Measurements from ENCODE around the gene AP5B1. TPM values are rescaled to one million over a fixed set of nuclear protein-coding genes. Genes with fewer than 3 reads are reported as not detected.

AP5B1 gene
- total RNA-seq, 1 donor from 2014 or later: 19.3 TPM

DNA sequence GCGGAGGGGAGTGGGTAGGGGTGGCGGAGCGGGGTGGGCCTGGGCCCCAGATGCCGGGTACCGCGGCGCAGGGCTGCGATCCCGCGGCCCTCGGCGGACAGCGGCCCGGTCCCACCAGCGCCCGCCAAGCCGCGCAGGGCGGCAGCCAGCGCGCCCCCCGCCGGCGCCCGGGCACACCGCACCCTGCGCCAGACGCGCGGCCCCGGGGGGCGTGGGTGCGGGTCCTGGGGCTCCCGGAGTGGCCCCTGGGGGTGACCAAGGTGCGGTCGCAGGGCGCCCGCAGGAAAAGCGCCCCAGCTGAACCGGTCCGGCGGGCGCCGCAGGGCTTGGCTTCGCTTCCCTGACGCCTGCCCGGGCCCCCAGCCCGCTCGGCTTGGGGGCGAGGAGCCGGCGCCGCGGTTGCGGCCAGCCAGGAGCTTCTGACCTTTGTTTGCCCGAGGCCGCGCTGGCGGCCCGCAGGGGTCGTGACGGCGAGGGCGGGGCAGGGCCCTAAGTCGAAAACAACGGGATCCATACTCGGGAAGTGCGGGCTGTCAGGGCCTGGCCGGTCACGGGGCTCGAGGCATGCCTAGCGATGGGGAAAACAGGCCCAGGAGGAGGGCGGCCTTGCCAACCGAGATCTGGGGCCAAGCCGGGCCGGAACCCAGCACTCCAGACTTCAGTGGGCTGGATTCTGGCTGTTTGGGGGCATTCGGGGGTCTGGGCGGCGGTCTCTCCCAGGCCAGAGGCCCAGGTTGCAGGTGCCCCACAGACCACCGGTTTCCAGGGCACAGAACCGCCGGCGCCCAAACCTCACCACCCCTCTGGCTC is 581 bp upstream of the AP5B1 start:
- Mint-ChIP-seq H3K9me3 (ENCODE audit: low read depth) (no peaks in the 10 kb centered on the region), H3K27me3 (peaks cover 27% of the 10 kb centered on the region), H3K4me1 (ENCODE audit: low read depth) (peaks cover 8% of the 10 kb centered on the region), H3K4me3 (ENCODE audit: low read depth) (peak overlapping the region; percentile 29), H3K36me3 (ENCODE audit: insufficient read depth) (no peaks in the 10 kb centered on the region), H3K27ac (no peak overlapping the region)
- peak; percentile 49 for DNase-seq (ENCODE audit: low spot score, unreplicated experiment)
- TF ChIP-seq CTCF (IDR thresholded peaks at IDR 0.05; ENCODE audit: unreplicated experiment): peak; percentile 47

- Mint-ChIP-seq H3K27me3 (peaks cover 18% of the 10 kb centered on the region), H3K27ac (peak overlapping the region; percentile 95)
Observed at GRCh38 chr11:65779919-65780769, 632 bp downstream of the AP5B1 start.

DNA sequence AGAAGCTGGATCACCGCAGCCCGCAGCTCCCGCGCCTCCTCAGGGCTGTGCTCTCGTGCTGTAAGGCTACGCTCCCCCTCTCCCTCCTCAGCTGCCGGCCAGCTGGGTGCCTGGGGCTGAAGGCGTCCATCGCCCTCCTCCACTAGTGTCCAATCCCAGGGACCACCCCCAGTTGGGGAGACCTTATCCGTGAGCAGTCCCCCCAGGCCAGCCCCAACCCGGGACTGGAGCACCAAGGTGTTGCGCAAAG is 1.2 kb downstream of the AP5B1 start:
- Mint-ChIP-seq H3K4me3 (ENCODE audit: low read depth) (peak overlapping the region; percentile 88), H3K4me1 (ENCODE audit: low read depth) (peaks cover 6% of the 10 kb centered on the region), H3K27ac (peak overlapping the region; percentile 95), H3K36me3 (ENCODE audit: insufficient read depth) (no peaks in the 10 kb centered on the region), H3K9me3 (ENCODE audit: low read depth) (no peaks in the 10 kb centered on the region), H3K27me3 (peaks cover 14% of the 10 kb centered on the region)
- DNase-seq (ENCODE audit: low spot score, unreplicated experiment): no peak
- no peak for TF ChIP-seq CTCF (IDR thresholded peaks at IDR 0.05; ENCODE audit: unreplicated experiment)

More at GRCh38 chr11:65779919-65780769, 632 bp downstream of the AP5B1 start:
- peak overlapping the region; percentile 88 for H3K4me3 Mint-ChIP-seq (ENCODE audit: low read depth)
- H3K9me3 Mint-ChIP-seq (ENCODE audit: low read depth): no peaks in the 10 kb centered on the region
- DNase-seq (ENCODE audit: low spot score, unreplicated experiment): peak; percentile 82
- no peaks in the 10 kb centered on the region for H3K36me3 Mint-ChIP-seq (ENCODE audit: insufficient read depth)
- TF ChIP-seq CTCF (IDR thresholded peaks at IDR 0.05; ENCODE audit: unreplicated experiment): peak; percentile 97
- peaks cover 6% of the 10 kb centered on the region for H3K4me1 Mint-ChIP-seq (ENCODE audit: low read depth)

DNA sequence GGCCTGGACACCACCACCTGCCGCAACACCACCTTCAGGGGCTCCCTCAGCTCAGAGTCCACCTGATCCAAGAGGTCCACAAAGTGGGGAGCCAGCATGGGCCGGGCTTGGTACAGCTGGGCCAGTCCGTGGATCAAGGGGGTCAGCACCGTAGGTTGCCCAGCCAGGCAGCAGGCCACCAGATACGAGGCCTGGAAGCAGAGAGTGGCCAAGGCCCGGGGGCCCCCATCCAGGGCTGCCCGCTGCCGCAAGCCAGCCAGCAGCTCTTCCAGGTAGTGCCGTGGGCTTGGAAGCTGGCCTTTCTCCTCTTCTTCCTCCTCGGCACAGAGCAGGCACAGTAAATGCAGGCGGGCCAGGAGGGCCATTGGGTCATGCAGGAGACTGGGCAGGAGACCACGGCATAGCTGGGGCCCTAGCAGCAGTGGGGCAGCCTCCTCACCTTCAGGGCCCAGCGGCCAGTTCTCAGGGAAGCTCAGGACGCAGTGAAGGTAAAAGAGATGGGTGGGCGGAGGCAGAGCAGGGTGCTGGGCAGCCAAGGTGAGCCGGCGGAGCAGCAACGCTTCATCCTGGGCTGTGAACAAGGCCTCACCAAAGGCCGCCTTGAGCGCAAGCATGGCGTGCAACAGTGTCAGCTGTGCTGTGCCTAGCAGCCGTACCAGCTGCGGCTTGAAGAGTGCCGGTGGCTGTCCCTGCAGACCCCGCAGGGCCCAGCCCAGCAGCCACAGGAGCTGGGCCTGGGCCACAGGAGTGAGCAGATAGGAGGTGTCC is 1.7 kb downstream of the AP5B1 start:
- no peaks in the 10 kb centered on the region for H3K9me3 Mint-ChIP-seq (ENCODE audit: low read depth)
- peaks cover 10% of the 10 kb centered on the region for H3K27me3 Mint-ChIP-seq
- peaks cover 4% of the 10 kb centered on the region for H3K4me1 Mint-ChIP-seq (ENCODE audit: low read depth)
- TF ChIP-seq CTCF (IDR thresholded peaks at IDR 0.05; ENCODE audit: unreplicated experiment): no peak
- H3K4me3 Mint-ChIP-seq (ENCODE audit: low read depth): peak overlapping the region; percentile 60
- no peaks in the 10 kb centered on the region for H3K36me3 Mint-ChIP-seq (ENCODE audit: insufficient read depth)
- no peak overlapping the region for H3K27ac Mint-ChIP-seq
- no peak for DNase-seq (ENCODE audit: low spot score, unreplicated experiment)

DNA sequence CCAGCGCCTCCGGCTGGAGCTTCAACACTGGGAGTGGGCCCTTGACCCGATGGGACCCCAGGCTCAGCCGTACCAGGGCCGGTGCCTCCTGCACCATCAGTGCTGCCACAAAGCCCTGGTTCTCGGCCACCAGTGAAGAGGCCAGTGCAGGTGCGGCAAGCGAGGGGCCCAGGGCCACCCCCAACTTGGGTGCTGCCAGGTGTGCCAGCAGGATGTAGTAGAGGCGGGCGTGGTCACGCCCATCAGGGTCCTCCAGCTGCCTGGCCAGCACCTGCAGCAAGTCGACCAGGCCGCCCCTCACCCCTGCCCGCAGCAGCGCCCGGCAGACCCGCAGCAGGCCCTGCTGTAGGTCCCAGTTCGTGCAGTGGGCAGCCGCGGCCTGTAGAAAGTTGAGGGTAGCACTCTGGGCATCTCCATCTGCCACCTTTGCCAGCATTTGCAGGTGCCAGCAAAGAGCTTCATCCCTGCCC is 2.3 kb downstream of the AP5B1 start:
- no peak for TF ChIP-seq CTCF (IDR thresholded peaks at IDR 0.05; ENCODE audit: unreplicated experiment)
- DNase-seq (ENCODE audit: low spot score, unreplicated experiment): no peak
- Mint-ChIP-seq H3K9me3 (ENCODE audit: low read depth) (no peaks in the 10 kb centered on the region), H3K27me3 (peaks cover 6% of the 10 kb centered on the region), H3K27ac (no peak overlapping the region), H3K4me3 (ENCODE audit: low read depth) (no peak overlapping the region), H3K36me3 (ENCODE audit: insufficient read depth) (no peaks in the 10 kb centered on the region), H3K4me1 (ENCODE audit: low read depth) (peaks cover 2% of the 10 kb centered on the region)
